ENCODE measurements around the gene HBB.
A peak's percentile ranks its signal among the peaks of the same experiment; 100 is the strongest.

The HBB gene

DNA sequence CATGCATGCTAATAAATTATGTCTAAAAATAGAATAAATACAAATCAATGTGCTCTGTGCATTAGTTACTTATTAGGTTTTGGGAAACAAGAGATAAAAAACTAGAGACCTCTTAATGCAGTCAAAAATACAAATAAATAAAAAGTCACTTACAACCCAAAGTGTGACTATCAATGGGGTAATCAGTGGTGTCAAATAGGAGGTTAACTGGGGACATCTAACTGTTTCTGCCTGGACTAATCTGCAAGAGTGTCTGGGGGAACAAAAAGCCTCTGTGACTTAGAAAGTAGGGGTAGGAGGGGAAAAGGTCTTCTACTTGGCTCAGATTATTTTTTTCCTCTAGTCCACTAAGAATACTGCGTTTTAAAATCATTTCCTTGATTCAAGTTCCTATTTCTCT, 810 bp upstream of the HBB start:
- DNase-seq (ENCODE audit: low spot score) = no peak

GRCh38 chr11:5225480-5225871, 1.4 kb downstream of the HBB start:
- no peak for DNase-seq (ENCODE audit: low spot score)

DNA sequence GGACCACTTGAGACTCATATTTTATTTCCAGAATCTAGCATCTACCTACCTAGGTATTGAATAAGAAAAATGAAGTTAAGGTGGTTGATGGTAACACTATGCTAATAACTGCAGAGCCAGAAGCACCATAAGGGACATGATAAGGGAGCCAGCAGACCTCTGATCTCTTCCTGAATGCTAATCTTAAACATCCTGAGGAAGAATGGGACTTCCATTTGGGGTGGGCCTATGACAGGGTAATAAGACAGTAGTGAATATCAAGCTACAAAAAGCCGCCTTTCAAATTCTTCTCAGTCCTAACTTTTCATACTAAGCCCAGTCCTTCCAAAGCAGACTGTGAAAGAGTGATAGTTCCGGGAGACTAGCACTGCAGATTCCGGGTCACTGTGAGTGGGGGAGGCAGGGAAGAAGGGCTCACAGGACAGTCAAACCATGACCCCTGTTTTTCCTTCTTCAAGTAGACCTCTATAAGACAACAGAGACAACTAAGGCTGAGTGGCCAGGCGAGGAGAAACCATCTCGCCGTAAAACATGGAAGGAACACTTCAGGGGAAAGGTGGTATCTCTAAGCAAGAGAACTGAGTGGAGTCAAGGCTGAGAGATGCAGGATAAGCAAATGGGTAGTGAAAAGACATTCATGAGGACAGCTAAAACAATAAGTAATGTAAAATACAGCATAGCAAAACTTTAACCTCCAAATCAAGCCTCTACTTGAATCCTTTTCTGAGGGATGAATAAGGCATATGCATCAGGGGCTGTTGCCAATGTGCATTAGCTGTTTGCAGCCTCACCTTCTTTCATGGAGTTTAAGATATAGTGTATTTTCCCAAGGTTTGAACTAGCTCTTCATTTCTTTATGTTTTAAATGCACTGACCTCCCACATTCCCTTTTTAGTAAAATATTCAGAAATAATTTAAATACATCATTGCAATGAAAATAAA, 2.1 kb downstream of the HBB start:
- no peak for DNase-seq (ENCODE audit: low spot score)

- DNase-seq (ENCODE audit: low spot score) = no peak
Observed at GRCh38 chr11:5223686-5224085, 3.2 kb downstream of the HBB start.

GRCh38 chr11:5223146-5223545, 3.7 kb downstream of the HBB start:
- DNase-seq (ENCODE audit: low spot score) = no peak

DNA sequence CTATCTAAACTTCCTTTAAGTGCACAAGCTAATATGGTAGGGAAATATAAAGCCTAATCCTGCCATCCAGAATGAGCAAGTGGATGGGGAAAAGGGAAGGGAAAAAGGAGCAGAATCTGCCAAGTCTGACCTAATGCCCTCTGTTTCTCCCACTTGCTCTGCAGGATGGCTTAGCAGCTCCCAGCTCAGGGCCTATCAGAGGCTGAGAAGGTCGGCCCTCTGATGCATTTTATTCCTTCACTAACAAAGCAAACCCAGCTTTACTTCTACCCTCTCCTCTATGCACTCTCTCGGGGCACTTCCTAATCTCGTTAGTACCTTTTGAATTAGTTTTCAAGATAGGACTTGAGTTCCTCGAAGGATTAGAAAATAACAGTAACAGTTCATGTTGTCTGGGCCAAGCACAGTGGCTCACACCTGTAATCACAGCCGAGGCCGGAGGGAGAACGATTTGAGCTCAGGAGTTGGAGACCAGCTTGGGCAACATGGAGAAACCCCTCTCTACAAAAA, 16.4 kb downstream of the HBB start:
- no peak for DNase-seq (ENCODE audit: low spot score)

DNA sequence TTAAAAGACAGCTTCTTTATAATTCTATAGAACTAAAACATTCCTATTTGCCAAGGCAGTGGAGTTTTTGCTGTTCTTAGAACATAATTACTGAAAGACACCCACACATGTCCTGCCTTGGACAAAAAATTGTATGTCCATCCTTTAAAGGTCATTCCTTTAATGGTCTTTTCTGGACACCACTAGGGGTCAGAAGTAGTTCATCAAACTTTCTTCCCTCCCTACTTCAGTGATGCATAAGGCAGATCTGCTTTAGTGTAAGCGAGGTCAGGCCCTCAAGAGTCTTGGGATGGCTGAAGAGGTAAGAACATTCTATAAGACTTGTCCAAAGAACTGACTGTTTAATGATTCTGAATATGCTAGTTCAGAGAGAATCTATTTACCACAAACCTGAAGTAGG, 22.1 kb downstream of the HBB start:
- DNase-seq (ENCODE audit: low spot score) = peak; percentile 74

GRCh38 chr11:5203366-5203765, 23.5 kb downstream of the HBB start:
- DNase-seq (ENCODE audit: low spot score) = no peak

GRCh38 chr11:5200582-5200981, 26.3 kb downstream of the HBB start, which contains the start of gene OR51V1:
TSS of gene OR51V1 (minus strand) at chr11:5200682. CDS start at chr11:5200682, 0 bp downstream.
- no peak for DNase-seq (ENCODE audit: low spot score)

- no peak for DNase-seq (ENCODE audit: low spot score)
Observed at GRCh38 chr11:5198285-5198684, 28.6 kb downstream of the HBB start.

DNA sequence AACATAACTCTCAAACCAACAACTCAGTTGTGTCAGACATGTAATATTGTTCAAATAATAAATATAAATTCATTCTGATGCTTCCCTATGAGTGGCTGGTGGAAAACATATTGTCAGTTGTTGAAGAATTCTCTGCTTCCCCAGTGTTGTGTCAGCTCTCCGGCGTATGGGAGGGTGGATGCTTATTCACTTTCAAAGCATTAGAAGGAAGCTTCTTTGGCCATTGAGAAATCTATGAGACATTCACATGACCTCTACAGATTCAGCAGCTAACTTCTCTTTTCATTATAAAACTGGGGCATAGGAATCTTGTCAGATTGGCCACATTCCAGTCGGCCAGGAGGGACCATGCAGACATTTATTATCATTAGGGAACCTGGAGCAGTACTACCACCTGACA, 29.3 kb downstream of the HBB start:
- DNase-seq (ENCODE audit: low spot score) = no peak

GRCh38 chr11:5196731-5197130, 30.1 kb downstream of the HBB start:
- no peak for DNase-seq (ENCODE audit: low spot score)

- DNase-seq (ENCODE audit: low spot score) = no peak
Observed at GRCh38 chr11:5196067-5196466, 30.8 kb downstream of the HBB start.

DNA sequence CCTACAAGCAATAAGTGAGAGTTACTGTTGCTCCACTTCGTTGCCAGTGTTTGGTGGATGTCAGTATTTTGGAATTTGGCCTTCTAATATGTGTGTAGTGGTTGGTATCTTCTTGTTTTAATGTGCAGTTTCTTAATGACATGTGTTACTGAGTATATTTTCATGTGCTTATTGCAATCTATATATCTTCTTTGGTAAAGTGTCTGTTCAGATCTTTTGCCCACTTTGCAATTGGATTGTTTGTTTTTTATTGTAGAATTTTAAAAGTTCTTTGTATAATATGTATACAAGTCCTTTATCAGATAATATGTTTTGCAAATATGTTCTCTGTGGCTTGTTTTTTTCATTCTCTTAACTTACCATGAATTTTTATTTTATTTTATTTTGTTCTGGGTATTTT, 34.1 kb downstream of the HBB start:
- DNase-seq (ENCODE audit: low spot score) = no peak

- DNase-seq (ENCODE audit: low spot score) = no peak
Observed at GRCh38 chr11:5188201-5188600, 38.7 kb downstream of the HBB start.

- DNase-seq (ENCODE audit: low spot score) = no peak
Observed at GRCh38 chr11:5178046-5178837, 48.6 kb downstream of the HBB start.
